Measurements from ENCODE around the gene ATAD3B. TPM values are rescaled to one million over a fixed set of nuclear protein-coding genes. Genes with fewer than 3 reads are reported as not detected.

The ATAD3B gene
- total RNA-seq, 2 experiments from 2014 or later: 75.7 to 77.4 TPM

DNA sequence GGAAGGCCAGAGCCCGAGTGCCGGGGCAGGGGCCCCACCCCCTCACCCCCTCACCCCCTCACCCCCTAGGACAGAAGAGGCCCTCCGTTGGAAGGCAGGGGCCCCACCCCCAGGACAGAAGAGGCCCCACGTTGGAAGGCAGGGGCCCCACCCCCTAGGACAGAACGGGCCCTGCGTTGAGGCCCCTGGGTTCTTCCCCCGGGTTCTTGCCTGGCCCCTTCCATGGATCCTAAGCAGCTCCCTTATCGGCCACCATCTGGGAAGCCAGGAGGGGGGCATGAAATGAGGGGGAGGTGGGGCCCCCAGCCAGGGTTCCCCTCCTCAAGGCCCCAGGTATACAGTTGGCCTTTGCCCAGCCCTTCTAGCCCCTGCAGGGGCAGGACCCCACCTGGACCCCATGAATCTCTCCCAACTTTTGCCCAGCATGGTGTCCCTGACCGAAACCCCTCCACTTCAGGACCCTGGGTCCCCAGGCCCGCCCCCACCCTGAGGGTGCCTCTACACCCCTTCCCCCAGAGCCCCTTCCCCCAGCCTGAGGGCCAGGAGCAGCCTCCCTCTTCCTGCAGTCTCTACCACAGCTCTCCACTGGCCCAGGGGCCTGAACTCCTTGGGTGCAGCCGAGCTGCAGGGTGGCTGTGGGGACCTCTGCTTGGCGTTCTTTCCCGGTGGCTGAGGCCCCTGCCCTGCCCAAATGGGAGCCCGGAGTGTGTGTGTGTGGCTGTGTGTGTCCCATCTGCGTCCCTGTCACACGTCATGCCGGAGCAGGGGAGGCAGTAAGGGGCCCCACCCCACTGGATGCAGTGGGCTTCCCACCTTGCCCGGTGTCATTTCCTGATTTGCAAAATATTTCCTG lies 40.3 kb upstream of the ATAD3B start:
- H3K4me1 Mint-ChIP-seq: peaks cover 6% of the 10 kb centered on the region
- H3K9me3 Mint-ChIP-seq: no peaks in the 10 kb centered on the region
- H3K27me3 Mint-ChIP-seq: peaks cover 47% of the 10 kb centered on the region
- no peak for DNase-seq
- no peak overlapping the region for H3K27ac Mint-ChIP-seq
- no peak overlapping the region for H3K4me3 Mint-ChIP-seq
- no peaks in the 10 kb centered on the region for H3K36me3 Mint-ChIP-seq

DNA sequence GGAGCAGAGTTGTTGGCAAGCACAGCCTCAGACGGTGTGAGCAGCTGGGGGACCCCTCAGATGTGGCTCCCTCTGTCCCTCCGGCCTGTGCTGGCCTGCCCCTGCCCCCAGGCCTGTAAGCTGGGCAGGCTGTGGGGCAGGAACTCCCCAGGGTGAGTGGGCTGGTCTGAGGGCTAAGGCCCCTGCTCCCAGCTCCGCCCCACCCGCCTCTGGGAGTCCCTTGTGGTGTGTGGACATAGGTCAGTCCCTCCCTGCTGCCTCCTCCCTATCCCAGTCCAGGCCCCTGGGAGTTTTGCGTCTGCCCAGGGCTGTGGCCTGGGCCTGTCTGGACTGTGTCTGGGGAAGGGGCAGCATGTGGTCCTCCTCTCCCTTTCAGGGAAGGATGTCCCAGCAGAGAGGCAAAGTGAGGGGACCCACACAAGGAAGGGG lies 39.7 kb upstream of the ATAD3B start:
- Mint-ChIP-seq H3K27ac (no peak overlapping the region), H3K4me1 (peaks cover 6% of the 10 kb centered on the region)

DNA sequence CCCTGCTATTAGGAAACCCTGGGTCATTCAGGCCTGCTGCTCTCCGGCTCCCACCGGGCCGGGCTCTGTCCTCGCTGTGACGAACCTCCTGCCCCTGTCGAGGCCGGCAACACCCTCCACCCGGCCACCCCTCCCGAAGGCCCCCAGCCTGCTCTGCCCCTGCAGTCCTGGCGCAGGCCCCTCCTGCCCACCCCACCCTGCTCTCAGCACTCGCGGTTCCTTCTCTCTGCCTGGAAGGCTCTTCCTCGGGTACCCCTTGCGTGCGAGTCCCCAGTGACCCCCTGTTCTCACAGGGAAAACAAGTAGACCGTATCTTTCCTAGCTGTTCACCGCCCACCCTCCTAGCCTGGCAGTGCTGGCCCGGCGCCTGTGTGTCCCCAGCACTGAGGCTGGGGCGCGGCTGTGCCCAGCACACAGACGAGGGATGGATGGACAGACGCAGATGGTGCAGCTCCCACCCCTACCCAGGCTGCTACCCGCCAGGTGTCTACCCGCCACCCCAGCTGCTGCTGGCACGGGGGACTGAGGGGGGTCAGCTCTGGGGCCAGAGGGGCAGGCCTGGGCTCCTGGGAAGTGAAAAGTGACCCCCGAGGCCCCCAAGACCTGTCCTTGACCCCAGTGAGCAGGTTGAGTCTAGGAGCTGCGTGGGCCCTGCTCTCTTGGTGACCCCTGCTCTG lies 39.2 kb upstream of the ATAD3B start:
- peaks cover 6% of the 10 kb centered on the region for H3K4me1 Mint-ChIP-seq

More for the DNA sequence above, 39.7 kb upstream of the ATAD3B start:
- no peaks in the 10 kb centered on the region for H3K9me3 Mint-ChIP-seq
- H3K4me3 Mint-ChIP-seq: no peak overlapping the region
- H3K27me3 Mint-ChIP-seq: peaks cover 47% of the 10 kb centered on the region
- no peaks in the 10 kb centered on the region for H3K36me3 Mint-ChIP-seq
- DNase-seq: no peak

DNA sequence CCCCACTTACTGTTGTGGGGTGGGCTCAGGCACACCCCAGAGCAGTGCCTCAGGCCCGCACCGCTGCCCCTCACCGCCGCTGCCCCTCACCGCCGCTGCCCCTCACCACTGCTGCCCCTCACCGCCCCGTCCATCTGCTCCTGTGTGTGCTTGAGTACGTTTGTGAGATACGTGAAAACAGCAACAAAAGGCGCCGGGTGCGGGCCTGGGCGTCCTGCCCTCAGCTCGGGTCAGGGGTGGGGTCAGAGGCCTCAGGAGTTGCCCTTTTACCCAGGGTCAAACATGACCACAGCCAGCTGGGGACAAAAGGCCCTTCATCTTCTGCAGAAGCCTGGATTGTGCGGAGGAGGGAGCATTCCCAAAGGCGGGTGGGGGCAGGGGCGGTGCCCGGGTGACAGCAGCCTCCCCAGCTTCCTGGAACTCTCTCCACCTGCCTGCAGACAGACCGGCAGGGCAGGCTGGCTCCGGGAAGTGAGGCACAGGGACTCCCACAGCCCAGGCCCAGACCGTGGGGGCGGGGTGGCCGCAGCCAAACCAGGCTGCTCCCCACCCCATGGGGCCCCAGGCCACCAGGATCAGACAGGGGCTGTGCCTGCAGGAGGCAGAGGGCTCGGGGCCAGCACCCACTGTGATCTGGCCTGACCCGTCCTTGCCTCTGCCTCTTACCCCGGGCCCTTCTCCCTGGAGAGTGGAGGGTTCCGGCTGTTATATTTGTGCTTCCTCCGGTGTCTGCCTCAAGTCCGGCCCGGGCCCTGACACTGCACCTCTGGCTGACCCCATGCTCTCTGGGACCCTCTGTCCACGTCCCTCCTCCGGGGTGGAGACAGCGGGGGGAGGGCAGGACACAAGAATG lies 38.4 kb upstream of the ATAD3B start:
- no peak overlapping the region for H3K4me3 Mint-ChIP-seq
- peaks cover 43% of the 10 kb centered on the region for H3K27me3 Mint-ChIP-seq
- no peak for DNase-seq
- no peaks in the 10 kb centered on the region for H3K9me3 Mint-ChIP-seq
- peaks cover 6% of the 10 kb centered on the region for H3K4me1 Mint-ChIP-seq
- no peaks in the 10 kb centered on the region for H3K36me3 Mint-ChIP-seq
- peak overlapping the region; percentile 45 for H3K27ac Mint-ChIP-seq

More for the DNA sequence above, 39.2 kb upstream of the ATAD3B start:
- H3K36me3 Mint-ChIP-seq: no peaks in the 10 kb centered on the region
- H3K27me3 Mint-ChIP-seq: peaks cover 44% of the 10 kb centered on the region
- no peak for DNase-seq
- H3K4me3 Mint-ChIP-seq: no peak overlapping the region
- H3K9me3 Mint-ChIP-seq: no peaks in the 10 kb centered on the region
- no peak overlapping the region for H3K27ac Mint-ChIP-seq

DNA sequence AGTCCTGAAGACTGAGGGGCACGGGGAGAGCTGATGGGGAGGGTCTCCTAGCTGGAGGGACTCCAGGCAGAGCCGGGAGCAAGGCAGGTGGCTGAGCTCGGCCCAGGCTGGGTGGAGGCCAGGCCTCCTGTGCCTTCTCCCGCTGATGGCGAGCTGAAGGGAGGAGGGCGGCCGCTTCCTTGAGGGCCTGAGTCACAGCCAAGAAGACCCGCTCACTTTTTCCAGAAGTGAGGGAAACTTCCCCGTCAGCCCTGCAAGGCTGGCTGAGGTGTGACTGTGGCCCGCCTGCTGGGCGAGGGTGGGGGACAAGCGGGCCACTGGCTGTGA lies 37.8 kb upstream of the ATAD3B start:
- Mint-ChIP-seq H3K4me3 (no peak overlapping the region), H3K9me3 (no peaks in the 10 kb centered on the region), H3K36me3 (no peaks in the 10 kb centered on the region), H3K4me1 (peaks cover 6% of the 10 kb centered on the region), H3K27me3 (peaks cover 43% of the 10 kb centered on the region), H3K27ac (peak overlapping the region; percentile 45)
- DNase-seq: peak; percentile 81

DNA sequence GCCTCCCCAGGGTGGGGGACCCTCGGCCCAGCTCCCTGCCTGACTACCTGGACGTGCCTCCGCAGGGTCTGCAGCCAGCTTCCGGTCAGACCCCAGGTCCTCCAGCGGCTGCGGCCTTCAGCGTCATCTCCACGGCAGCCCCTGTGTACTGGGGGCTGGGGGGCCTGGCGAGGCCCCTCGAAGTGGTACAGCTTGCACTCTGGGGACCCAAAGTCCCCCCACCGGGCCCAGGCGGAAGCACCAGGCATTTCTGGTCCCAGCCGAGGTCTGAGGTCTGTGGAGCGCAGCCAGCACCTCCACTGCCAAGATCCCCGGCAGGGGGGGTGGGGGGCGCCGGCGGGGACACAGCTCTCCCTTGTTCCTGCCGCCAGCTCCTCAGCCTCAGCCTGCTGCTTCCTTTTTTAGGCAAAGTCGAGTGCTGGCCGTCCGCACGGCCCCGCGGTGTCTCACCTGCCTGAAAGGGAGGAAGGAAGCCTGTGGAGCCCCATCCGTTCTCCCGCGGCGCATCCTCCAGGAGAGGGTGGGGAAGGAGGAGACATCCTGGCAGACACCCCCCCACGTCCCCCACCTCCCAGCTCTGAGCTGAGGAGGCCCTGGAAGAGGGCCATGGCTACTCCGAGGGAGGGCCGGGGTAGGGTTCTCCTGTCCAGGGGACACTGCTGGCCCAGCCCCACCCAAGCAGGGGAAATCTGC lies 37.3 kb upstream of the ATAD3B start:
- no peaks in the 10 kb centered on the region for H3K9me3 Mint-ChIP-seq
- no peak overlapping the region for H3K4me3 Mint-ChIP-seq
- peaks cover 6% of the 10 kb centered on the region for H3K4me1 Mint-ChIP-seq
- no peak overlapping the region for H3K27ac Mint-ChIP-seq
- peak; percentile 43 for DNase-seq
- no peaks in the 10 kb centered on the region for H3K36me3 Mint-ChIP-seq
- H3K27me3 Mint-ChIP-seq: peaks cover 40% of the 10 kb centered on the region

DNA sequence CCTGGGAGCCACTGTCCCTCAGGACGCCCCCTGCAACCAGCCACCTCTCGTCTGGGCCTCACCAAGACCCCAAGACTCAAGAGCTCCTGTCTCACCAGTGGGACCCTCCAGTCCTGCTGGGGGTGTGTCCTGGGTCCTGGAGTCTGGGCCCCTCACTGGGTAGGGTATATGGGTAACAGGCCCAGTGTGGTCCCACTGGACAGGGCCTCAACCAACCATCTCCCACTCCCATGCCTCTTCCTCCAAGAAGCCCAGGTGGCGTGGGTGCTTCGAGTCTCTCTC lies 36.8 kb upstream of the ATAD3B start:
- no peak for DNase-seq
- Mint-ChIP-seq H3K27me3 (peaks cover 37% of the 10 kb centered on the region), H3K4me1 (peaks cover 6% of the 10 kb centered on the region), H3K27ac (no peak overlapping the region), H3K4me3 (peak overlapping the region; percentile 42), H3K9me3 (no peaks in the 10 kb centered on the region), H3K36me3 (no peaks in the 10 kb centered on the region)

DNA sequence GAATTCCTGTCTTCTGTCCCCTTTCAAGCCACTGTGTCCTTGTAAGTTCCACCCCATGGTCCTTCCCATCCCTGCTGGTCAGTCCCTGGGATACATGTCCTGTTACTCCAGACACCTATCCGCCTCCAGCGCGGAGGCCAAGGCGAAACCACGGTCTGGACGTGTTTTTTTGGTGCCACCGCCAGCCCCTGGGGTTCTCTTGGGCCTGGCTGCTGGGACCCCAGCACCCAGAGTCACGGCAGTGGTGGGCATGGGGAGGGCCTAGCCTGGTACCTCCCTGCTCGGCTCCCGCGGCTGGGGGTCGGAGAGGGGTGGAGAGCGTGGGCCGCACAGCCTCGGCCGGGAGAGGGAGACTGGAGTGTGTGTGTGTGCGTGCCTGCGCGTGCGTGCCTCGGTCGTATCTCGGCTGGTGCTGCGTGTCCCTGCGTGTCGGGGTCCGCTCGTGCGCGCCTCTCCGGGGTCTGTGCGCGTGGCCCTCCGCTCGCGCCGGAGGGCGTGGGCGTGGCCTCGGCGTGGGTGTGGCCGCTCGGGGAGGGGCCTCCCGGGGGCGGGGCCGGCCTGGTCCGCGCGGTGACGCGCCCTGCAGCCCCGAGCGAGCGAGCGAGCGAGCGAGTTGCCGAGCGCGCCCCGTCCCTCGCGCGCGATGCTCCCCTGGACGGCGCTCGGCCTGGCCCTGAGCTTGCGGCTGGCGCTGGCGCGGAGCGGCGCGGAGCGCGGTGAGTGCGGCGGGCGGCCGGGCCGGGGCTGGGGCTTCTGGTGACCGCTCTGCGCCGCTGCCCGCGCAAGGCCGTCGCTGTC lies 36.3 kb upstream of the ATAD3B start, which contains the start of gene VWA1:
Gene VWA1 (plus strand): TSS at position 585 of the 798 bp plus-strand sequence. CDS start 59 bp downstream, at position 644.
- H3K9me3 Mint-ChIP-seq: no peaks in the 10 kb centered on the region
- H3K4me3 Mint-ChIP-seq: peak within 1 kb of the TSS; percentile 42
- DNase-seq: peak; percentile 82
- no peak within 1 kb of the TSS for H3K27ac Mint-ChIP-seq
- peaks cover 32% of the 10 kb centered on the region for H3K27me3 Mint-ChIP-seq
- peaks cover 6% of the 10 kb centered on the region for H3K4me1 Mint-ChIP-seq
- H3K36me3 Mint-ChIP-seq: no peaks in the 10 kb centered on the region

DNA sequence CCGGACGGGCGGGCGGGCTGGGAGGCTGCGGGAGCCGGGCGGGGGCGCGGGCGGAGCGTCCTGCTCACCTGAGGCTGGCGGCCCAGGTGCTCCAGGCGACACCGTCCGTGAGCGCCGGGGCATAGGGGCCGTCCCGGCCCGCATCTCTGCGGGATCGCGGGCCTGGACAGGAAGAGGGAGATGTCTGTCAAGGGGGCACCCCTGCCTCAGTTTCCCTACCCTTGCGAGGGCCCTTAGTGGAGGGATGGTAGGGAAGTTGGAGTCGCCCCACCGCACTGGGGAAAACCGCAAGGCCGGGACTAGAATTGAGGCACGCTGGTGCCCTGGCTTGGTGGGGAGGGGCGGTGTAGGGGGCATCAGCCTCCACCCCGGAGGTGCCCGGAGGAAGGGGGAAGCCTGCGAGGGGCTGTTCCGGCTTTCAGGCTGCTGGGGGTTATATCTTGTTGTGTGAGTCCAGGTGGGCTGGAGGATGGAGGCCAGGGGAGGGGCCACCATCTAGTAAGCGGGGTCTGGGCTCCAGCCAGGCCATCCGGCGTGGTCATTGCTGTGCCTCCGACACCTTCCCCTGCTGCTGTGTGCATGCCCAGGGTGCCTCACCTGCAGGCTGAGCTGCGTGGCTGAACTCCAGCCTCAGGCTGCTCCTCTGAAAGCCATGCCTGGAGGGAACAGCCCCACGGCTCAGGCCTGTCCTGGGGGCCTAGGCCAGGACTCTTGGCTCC lies 35.5 kb upstream of the ATAD3B start:
- no peaks in the 10 kb centered on the region for H3K36me3 Mint-ChIP-seq
- H3K4me3 Mint-ChIP-seq: peak overlapping the region; percentile 25
- H3K4me1 Mint-ChIP-seq: peaks cover 6% of the 10 kb centered on the region
- DNase-seq: no peak
- no peak overlapping the region for H3K27ac Mint-ChIP-seq
- H3K9me3 Mint-ChIP-seq: no peaks in the 10 kb centered on the region
- H3K27me3 Mint-ChIP-seq: peaks cover 37% of the 10 kb centered on the region

DNA sequence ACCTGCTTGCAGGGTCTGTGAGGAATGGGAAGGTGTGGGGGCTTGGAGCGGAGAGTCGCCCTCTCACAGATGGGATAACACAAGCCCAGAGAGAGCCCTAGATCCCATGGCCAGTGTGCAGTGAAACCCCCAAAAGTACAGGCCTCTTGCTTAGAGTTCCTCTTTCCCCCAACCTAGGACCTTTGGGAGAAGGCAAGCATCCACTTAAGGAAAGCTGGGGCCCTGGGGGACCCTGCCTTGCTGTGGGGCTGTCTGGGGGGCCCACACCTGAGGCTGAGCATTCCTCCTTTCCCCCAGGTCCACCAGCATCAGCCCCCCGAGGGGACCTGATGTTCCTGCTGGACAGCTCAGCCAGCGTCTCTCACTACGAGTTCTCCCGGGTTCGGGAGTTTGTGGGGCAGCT lies 34.9 kb upstream of the ATAD3B start:
- H3K4me1 Mint-ChIP-seq: peaks cover 6% of the 10 kb centered on the region
- no peak overlapping the region for H3K4me3 Mint-ChIP-seq
- no peak for DNase-seq
- H3K9me3 Mint-ChIP-seq: no peaks in the 10 kb centered on the region
- H3K27ac Mint-ChIP-seq: no peak overlapping the region
- H3K36me3 Mint-ChIP-seq: no peaks in the 10 kb centered on the region
- H3K27me3 Mint-ChIP-seq: peaks cover 34% of the 10 kb centered on the region

DNA sequence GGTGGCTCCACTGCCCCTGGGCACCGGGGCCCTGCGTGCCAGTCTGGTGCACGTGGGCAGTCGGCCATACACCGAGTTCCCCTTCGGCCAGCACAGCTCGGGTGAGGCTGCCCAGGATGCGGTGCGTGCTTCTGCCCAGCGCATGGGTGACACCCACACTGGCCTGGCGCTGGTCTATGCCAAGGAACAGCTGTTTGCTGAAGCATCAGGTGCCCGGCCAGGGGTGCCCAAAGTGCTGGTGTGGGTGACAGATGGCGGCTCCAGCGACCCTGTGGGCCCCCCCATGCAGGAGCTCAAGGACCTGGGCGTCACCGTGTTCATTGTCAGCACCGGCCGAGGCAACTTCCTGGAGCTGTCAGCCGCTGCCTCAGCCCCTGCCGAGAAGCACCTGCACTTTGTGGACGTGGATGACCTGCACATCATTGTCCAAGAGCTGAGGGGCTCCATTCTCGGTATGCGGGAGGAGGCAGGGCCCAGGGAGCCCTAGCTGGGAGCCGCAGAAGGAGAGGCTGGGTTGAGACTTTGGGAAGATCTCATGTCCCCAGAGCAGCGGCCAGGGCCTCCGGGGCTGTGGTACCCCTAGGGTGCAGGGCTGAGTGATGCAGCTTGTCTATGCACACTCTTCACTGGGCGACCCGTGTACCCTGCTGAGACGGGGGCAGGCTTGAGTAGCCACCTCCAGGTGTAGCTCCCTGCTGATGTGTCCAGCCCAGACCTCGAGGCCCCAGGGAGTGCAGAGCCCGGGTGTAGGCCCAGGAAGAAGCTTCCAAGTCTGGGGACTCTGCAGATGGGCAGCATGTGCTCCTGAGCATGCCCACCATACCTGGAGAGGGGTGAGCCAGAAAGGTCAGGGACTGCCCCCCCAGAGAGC lies 34.3 kb upstream of the ATAD3B start:
- no peaks in the 10 kb centered on the region for H3K9me3 Mint-ChIP-seq
- H3K4me3 Mint-ChIP-seq: no peak overlapping the region
- no peak for DNase-seq
- peaks cover 6% of the 10 kb centered on the region for H3K4me1 Mint-ChIP-seq
- H3K27me3 Mint-ChIP-seq: peaks cover 30% of the 10 kb centered on the region
- no peaks in the 10 kb centered on the region for H3K36me3 Mint-ChIP-seq
- H3K27ac Mint-ChIP-seq: no peak overlapping the region

DNA sequence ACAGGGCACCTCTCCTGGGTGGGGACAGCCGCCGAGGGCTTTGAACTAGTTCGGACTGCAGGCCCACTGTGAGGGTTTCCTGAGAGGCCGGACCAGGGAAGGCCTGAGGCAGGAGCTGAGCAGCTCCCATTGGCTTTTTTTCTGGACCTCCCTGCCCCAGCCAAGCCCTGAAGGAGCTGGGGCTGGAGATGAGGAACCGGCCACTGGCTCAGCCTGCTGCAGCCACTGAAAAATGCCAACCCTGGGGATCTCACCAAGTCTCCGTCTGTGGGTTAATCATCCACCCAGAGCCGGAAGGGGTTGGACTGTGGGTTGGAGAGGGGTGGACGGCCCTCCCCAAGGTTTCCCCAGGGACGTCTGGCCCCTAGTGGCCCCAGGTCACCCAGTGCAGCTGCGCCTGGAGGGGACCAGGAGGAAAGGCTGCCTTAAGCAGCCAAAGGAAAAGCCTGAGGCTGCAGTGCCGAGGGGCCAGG lies 33.6 kb upstream of the ATAD3B start:
- Mint-ChIP-seq H3K27me3 (peaks cover 27% of the 10 kb centered on the region), H3K4me1 (peaks cover 6% of the 10 kb centered on the region), H3K36me3 (no peaks in the 10 kb centered on the region), H3K27ac (no peak overlapping the region), H3K9me3 (no peaks in the 10 kb centered on the region), H3K4me3 (no peak overlapping the region)
- DNase-seq: no peak
